HG02943 (cell line): Measurements from ENCODE around the gene FAM186B.

ENCODE experiments used
- ATAC-seq: cut with Tn5 transposase; IDR thresholded peaks from one replicate; pipeline ENCODE4 v1.9.1; 2021; ENCODE audit warnings: mild to moderate bottlenecking, low read depth, moderate library complexity; ENCODE audit not compliant: unreplicated experiment

Gene FAM186B

GRCh38 chr12:49541140-49541861, 64.1 kb downstream of the FAM186B start:
- no peak for ATAC-seq

GRCh38 chr12:49540229-49541139, 65.0 kb downstream of the FAM186B start:
- ATAC-seq: no peak

DNA sequence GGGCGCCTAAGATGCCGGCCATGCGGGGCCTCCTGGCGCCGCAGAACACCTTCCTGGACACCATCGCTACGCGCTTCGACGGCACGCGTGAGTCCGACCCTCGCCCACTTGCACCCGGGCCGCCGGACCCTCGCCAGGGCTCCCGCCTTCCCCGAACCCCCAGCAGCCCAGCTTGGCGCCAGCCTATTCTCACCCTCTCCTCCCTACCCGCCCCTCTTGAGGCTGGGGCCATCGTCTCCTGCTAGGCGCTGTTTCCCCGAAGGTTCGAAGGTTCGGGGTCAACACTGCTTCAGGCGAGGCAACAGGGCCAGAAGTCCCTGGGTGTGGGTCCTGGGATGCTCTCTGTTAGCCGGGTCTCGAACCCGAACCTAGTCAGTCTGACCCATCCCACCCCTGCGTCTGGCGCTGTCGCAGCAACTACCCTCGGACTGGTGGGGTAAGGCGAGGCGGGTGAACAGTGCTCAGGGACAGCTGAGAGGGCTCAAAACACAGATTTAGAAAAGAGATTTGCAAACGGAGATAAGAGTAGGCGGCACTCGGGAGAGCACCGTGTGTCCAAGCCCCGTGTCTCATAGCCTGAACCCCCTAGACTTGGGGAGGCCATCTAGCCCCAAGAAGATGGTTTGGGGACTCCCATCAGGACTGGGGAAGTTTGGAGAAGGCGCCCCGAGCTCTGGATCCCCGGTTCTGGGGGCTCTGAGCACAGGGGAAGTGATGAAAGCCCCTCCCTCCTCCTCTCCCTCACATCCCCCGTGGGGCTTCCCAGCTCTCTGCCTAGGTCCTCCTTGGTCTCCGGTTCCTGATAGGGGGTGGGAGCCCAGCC, 65.8 kb downstream of the FAM186B start:
- no peak for ATAC-seq

GRCh38 chr12:49538510-49539403, 66.7 kb downstream of the FAM186B start, which contains the start of gene KCNH3:
Gene KCNH3 (plus strand): TSS chr12:49539030. CDS start chr12:49539417, 387 bp downstream.
- ATAC-seq: no peak

DNA sequence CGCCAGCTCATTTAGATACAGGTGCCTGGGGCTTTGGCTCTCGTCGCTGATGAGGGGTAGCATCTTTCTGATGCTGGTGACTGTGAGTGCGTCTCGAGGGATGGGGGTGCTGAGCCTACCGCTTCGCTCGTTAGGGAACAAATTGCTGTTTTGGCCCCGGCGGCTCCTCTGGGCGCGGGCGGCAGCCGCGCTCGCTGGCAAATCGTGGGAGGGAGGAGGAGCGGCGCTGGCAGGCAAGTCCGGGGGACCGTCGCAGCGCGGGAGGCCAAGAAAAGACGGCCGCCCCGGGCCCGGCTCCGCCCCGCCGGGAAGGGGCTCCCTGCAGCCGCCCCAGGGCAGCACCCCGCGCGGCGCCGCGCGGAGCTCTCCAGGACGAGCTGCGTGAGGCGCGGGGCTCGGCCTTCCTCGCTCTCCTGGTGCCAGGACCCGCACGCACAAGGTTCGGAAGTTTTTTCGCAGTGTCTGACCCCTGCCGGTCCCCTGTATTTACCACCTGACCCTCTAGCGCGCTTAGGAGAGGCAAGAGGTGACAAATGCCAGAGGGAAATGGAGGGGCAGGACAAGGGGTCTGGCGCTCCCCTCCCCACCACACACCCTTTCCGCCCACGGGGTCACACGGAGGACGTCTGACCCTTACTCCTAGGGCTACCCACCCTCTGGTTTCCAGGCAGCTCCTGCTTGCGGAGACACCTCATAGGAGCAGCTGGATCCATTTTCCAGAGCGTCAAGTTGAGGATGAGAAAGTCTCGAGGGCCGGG, 67.5 kb downstream of the FAM186B start:
- ATAC-seq: no peak
